Memory B cell (primary cell): ENCODE data around the gene SEL1L2.

Experiments
- ATAC-seq: fragments of 150-1000 bp; cut with Tn5 transposase; 2 replicates; pipeline ENCODE4 v1.10.0; 2021; ENCODE audit warnings: low read depth, mild to moderate bottlenecking, moderate library complexity
- DNase-seq, 2 donors: peaks; one replicate each; pipeline ENCODE4 v3.0.0; 2022; ENCODE audit warnings: low spot score in 2 of 2
- H3K27ac Mint-ChIP-seq: one replicate; pipeline ENCODE4 v1.8.0; 2022; ENCODE audit warnings: mild to moderate bottlenecking, moderate library complexity, mixed read lengths
- H3K27me3 Mint-ChIP-seq: one replicate; pipeline ENCODE4 v1.8.0; 2022; ENCODE audit warnings: mixed read lengths
- H3K36me3 Mint-ChIP-seq: one replicate; pipeline ENCODE4 v1.8.0; 2022; ENCODE audit warnings: mild to moderate bottlenecking, mixed read lengths
- H3K4me1 Mint-ChIP-seq: one replicate; pipeline ENCODE4 v1.8.0; 2022; ENCODE audit warnings: mixed read lengths
- H3K4me3 Mint-ChIP-seq: one replicate; pipeline ENCODE4 v1.8.0; 2022; ENCODE audit warnings: mild to moderate bottlenecking, moderate library complexity, mixed read lengths
- H3K9me3 Mint-ChIP-seq: one replicate; pipeline ENCODE4 v1.8.0; 2022; ENCODE audit warnings: mixed read lengths

The SEL1L2 gene

GRCh38 chr20:13910492-13910891 lies 79.9 kb downstream of the SEL1L2 start:
- DNase-seq (no peak), ATAC-seq (no peak)
- Mint-ChIP-seq H3K36me3 (no peaks in the 10 kb centered on the region), H3K9me3 (no peaks in the 10 kb centered on the region), H3K27ac (no peak overlapping the region), H3K4me1 (no peaks in the 10 kb centered on the region), H3K4me3 (no peak overlapping the region), H3K27me3 (peaks cover 2% of the 10 kb centered on the region)

DNA sequence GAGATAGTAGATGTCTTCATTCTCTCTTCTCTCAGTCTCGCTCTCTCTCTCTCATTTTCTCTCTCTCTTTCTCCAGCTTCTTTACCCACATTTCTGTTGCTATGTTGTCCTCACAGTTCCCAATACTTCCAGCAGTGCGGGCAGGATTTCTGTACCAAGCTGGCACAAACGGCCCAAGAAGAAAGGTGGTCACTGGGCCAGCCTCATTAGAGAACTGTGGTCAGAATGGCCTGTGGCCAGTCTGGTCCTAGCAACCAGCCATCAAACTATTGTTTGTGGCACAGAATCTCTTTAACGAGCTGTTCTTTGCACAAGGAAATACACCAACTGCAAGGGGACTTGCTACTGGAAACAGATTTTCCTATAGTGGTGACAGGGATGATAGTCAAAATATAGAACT lies 81.3 kb downstream of the SEL1L2 start:
- Mint-ChIP-seq H3K27me3 (peaks cover 2% of the 10 kb centered on the region), H3K9me3 (no peaks in the 10 kb centered on the region), H3K4me1 (no peaks in the 10 kb centered on the region), H3K27ac (no peak overlapping the region), H3K36me3 (no peaks in the 10 kb centered on the region), H3K4me3 (no peak overlapping the region)
- ATAC-seq (no peak), DNase-seq (no peak)

DNA sequence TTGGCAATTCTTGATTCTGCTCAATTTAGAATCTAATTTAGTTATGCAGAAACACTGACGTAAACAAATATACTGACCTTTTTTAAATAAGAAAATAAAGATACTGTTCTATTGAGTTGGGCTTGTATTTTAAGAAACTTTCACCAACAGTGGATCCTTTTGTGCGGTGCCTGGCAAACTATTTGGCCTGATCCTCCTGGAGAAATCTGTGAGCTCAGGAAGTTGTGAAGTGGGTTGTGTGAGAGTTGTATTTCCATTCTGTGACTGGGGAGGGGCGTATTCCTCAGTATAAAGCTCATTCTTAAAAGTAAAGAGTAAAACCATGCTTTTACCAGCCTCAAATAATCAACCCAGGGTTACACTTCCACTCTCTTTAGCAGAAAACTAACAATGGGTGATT lies 85.6 kb downstream of the SEL1L2 start:
- no peak for DNase-seq
- Mint-ChIP-seq H3K9me3 (peaks cover 1% of the 10 kb centered on the region), H3K36me3 (no peaks in the 10 kb centered on the region), H3K27me3 (peaks cover 2% of the 10 kb centered on the region), H3K4me3 (no peak overlapping the region), H3K27ac (no peak overlapping the region), H3K4me1 (no peaks in the 10 kb centered on the region)
- no peak for ATAC-seq

- DNase-seq (no peak), ATAC-seq (no peak)
- Mint-ChIP-seq H3K4me3 (no peak overlapping the region), H3K36me3 (no peaks in the 10 kb centered on the region), H3K27ac (no peak overlapping the region), H3K9me3 (peaks cover 1% of the 10 kb centered on the region), H3K4me1 (no peaks in the 10 kb centered on the region), H3K27me3 (no peaks in the 10 kb centered on the region)
Observed at GRCh38 chr20:13900496-13900895, 89.9 kb downstream of the SEL1L2 start.

GRCh38 chr20:13898012-13898612 lies 92.3 kb downstream of the SEL1L2 start:
- no peak for DNase-seq
- H3K4me1 Mint-ChIP-seq, result no peaks in the 10 kb centered on the region
- H3K9me3 Mint-ChIP-seq, result peaks cover 7% of the 10 kb centered on the region
- H3K27me3 Mint-ChIP-seq, result no peaks in the 10 kb centered on the region
- no peak for ATAC-seq
- no peak overlapping the region for H3K27ac Mint-ChIP-seq
- H3K4me3 Mint-ChIP-seq, result no peak overlapping the region
- no peaks in the 10 kb centered on the region for H3K36me3 Mint-ChIP-seq

- no peak overlapping the region for H3K4me3 Mint-ChIP-seq
- peaks cover 18% of the 10 kb centered on the region for H3K9me3 Mint-ChIP-seq
- peaks cover 3% of the 10 kb centered on the region for H3K27me3 Mint-ChIP-seq
- no peaks in the 10 kb centered on the region for H3K4me1 Mint-ChIP-seq
- H3K36me3 Mint-ChIP-seq, result peaks cover 5% of the 10 kb centered on the region
- no peak overlapping the region for H3K27ac Mint-ChIP-seq
- no peak for ATAC-seq
- DNase-seq, result no peak
Observed at GRCh38 chr20:13891575-13891974, 98.8 kb downstream of the SEL1L2 start.

GRCh38 chr20:13884803-13885202 lies 105.6 kb downstream of the SEL1L2 start:
- no peaks in the 10 kb centered on the region for H3K36me3 Mint-ChIP-seq
- no peak for DNase-seq
- H3K27ac Mint-ChIP-seq, result no peak overlapping the region
- no peak overlapping the region for H3K4me3 Mint-ChIP-seq
- H3K27me3 Mint-ChIP-seq, result peaks cover 7% of the 10 kb centered on the region
- no peak for ATAC-seq
- no peaks in the 10 kb centered on the region for H3K4me1 Mint-ChIP-seq
- no peaks in the 10 kb centered on the region for H3K9me3 Mint-ChIP-seq

DNA sequence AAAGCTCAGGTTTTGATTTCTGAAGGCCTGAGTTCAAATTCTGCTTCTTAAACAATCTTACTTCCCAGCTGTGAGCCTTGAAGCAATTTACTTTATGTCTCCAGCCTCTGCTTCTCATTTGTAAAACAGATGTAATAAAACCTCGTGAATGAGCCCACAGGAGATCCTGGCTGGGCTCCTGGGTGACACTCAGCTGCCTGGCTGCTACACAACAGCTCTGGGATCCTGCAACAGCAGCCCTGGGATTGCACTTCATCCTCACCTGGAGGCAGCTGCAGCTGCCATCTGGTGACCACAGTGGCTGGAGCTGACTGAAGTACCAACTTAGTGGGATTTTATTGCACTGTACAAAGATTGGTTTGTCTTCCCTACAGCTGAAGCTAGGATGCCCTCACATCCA lies 107.0 kb downstream of the SEL1L2 start:
- no peaks in the 10 kb centered on the region for H3K4me1 Mint-ChIP-seq
- no peak overlapping the region for H3K27ac Mint-ChIP-seq

DNA sequence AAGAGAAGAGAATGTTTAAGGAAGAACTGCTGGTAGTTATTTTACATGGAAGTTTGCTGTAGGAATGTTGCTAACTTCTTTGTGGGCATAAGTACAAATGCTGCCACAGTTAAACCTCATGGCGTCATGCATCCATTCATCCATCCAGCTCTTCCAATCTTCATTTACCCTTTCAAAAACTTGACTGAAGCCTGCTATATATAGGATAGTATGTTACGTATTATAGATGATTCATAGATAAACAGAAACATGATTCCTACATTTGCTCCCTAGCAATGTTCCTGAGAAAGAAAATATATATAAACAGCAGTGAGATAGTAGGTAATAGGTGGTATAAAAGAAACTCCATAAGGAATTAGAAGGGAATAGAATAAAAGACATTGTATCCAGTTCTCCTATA lies 111.8 kb downstream of the SEL1L2 start:
- no peak for DNase-seq
- no peak overlapping the region for H3K27ac Mint-ChIP-seq
- H3K9me3 Mint-ChIP-seq, result no peaks in the 10 kb centered on the region
- H3K4me1 Mint-ChIP-seq, result no peaks in the 10 kb centered on the region
- H3K36me3 Mint-ChIP-seq, result no peaks in the 10 kb centered on the region
- no peak for ATAC-seq
- H3K27me3 Mint-ChIP-seq, result peaks cover 3% of the 10 kb centered on the region
- H3K4me3 Mint-ChIP-seq, result no peak overlapping the region

More for the DNA sequence above, 107.0 kb downstream of the SEL1L2 start:
- no peak for DNase-seq
- Mint-ChIP-seq H3K36me3 (no peaks in the 10 kb centered on the region), H3K4me3 (no peak overlapping the region), H3K9me3 (no peaks in the 10 kb centered on the region), H3K27me3 (peaks cover 7% of the 10 kb centered on the region)
- no peak for ATAC-seq

DNA sequence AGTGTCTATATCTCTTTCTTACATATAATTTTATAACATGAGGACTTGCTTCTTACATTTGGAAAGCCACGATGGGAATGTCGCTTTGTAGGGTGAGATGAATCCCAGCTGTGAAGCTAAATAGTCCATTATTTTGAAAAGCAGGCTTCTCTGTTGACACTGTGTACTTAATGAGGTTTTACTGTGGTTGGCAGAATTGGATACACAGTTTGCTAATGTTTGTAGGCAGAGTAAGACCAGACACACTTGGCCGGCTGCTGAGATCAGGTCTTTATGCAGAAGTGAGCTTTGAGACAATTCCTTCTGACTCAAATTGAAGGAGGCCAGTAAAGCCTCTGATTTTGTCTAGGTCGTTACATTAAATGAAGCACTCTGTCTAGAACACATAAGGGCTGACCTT lies 112.6 kb downstream of the SEL1L2 start:
- Mint-ChIP-seq H3K4me3 (no peak overlapping the region), H3K36me3 (no peaks in the 10 kb centered on the region), H3K27me3 (peaks cover 3% of the 10 kb centered on the region), H3K27ac (no peak overlapping the region), H3K4me1 (no peaks in the 10 kb centered on the region), H3K9me3 (no peaks in the 10 kb centered on the region)
- ATAC-seq (no peak), DNase-seq (no peak)

DNA sequence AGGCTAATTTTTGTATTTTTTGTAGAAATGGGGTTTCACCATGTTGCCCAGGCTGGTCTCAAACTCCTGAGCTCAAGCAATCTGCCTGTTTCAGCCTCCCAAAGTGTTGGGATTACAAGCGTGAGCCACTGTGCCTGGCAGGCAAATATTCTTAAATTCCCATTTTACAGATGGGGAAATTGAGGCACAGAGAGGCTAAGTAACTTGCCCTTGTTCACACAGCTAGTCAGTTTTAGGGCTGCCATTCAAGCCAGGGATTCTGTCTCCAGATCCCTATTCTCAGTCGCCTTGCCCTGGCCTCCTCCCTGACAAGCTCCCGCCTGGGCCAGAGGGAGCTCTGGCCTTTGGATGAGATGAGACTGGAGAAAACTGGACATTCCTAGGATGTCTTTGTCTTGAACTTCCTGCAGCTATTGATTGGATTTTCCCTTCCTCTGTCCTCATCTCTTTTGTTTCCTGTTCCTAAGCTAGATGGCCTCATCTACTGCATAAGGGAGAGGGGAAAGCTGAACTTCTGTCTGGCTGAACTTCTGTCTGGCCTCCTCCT lies 115.1 kb downstream of the SEL1L2 start:
- H3K4me1 Mint-ChIP-seq, result no peaks in the 10 kb centered on the region
- no peaks in the 10 kb centered on the region for H3K9me3 Mint-ChIP-seq
- peaks cover 3% of the 10 kb centered on the region for H3K27me3 Mint-ChIP-seq
- H3K27ac Mint-ChIP-seq, result no peak overlapping the region
- H3K36me3 Mint-ChIP-seq, result no peaks in the 10 kb centered on the region
- DNase-seq, result no peak
- no peak overlapping the region for H3K4me3 Mint-ChIP-seq
- ATAC-seq, result no peak

DNA sequence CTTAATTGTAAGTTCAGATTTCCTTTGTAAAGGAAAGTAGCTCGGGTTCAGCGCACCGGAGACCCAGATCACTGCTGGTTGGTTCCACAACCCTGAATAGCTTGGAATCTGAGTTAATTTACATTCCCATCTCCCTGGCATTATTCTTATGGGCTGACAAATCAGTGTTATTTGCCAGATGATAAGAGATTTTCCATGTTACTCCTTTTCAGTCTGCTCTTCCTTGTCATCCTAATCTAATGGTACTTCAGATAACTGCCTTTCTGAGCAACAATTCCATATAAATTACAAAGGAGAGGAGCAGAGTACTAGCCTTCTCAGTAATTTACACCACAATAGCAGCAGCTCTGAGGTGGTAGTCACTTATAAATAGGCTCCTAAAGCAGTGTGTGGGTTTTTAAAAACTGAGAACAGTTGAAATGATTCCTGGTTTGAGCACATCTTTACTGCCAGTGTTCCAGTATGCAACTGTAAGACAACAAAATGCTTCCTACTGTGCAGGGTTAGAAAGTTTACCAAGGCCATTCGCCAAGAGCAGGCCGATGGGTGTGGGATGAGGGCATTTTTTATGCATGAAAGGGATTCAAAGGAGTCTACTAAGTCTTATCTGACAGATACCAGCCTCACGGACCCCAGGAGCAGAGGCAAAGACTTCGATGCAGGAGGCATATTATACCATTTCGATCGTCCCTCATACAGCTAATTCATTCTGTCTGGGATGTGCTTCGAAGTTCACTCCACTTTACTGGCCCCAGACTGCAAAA lies 115.8 kb downstream of the SEL1L2 start:
- H3K27ac Mint-ChIP-seq, result no peak overlapping the region
- no peaks in the 10 kb centered on the region for H3K4me1 Mint-ChIP-seq
- peaks cover 3% of the 10 kb centered on the region for H3K27me3 Mint-ChIP-seq
- DNase-seq (no peak), ATAC-seq (no peak)
- no peak overlapping the region for H3K4me3 Mint-ChIP-seq
- H3K9me3 Mint-ChIP-seq, result no peaks in the 10 kb centered on the region
- H3K36me3 Mint-ChIP-seq, result no peaks in the 10 kb centered on the region

DNA sequence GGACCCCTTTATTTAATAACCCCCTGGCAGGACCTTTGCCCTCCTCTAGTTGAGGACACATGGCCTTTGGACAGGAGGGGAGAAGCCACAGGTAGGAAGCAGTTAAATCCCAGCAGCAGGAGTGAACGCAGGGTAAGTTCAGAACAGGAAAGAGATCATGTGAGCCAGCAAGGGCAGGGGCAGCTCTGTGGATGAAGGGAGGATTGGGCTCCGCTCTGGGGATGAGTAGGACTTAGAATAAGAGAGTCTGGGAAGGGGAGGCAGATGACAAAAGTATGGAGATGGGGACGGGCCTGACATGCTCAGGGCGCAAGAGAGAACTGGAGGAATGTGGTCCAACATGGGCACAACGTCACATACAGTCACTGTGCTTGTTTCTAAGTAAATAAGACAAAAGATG lies 116.6 kb downstream of the SEL1L2 start:
- Mint-ChIP-seq H3K27ac (no peak overlapping the region), H3K9me3 (no peaks in the 10 kb centered on the region), H3K4me1 (no peaks in the 10 kb centered on the region), H3K27me3 (peaks cover 3% of the 10 kb centered on the region), H3K4me3 (no peak overlapping the region), H3K36me3 (no peaks in the 10 kb centered on the region)
- DNase-seq (no peak), ATAC-seq (no peak)

GRCh38 chr20:13870170-13870748 lies 120.2 kb downstream of the SEL1L2 start:
- no peaks in the 10 kb centered on the region for H3K9me3 Mint-ChIP-seq
- no peaks in the 10 kb centered on the region for H3K36me3 Mint-ChIP-seq
- DNase-seq, result no peak
- no peak overlapping the region for H3K4me3 Mint-ChIP-seq
- H3K4me1 Mint-ChIP-seq, result no peaks in the 10 kb centered on the region
- ATAC-seq, result no peak
- H3K27me3 Mint-ChIP-seq, result peaks cover 3% of the 10 kb centered on the region
- H3K27ac Mint-ChIP-seq, result no peak overlapping the region
